NCI-H1436 treated with DMSO at 0.1 percent for 48 hours (cell line): Measurements from ENCODE around the gene KLHL29.

Source experiments
- DNase-seq: peaks from one replicate; lab custom pipeline; 2025; lab: John Stamatoyannopoulos, UW

The KLHL29 gene

DNA sequence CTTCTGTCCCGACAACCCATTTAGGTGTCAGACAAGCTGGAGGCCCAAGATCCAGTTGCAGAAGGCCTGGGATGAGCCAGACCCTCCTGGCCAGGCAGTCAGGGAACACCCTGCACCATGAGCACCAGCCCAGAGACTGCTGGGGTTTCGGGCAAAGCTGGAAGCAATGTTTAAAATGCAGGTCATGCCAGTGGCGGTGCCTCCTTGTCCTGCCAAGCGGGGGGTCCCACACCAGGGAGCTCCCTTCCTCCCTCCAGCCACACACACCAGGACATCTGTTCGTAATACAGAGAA is 311.7 kb downstream of the KLHL29 start:
- DNase-seq: no peak

DNA sequence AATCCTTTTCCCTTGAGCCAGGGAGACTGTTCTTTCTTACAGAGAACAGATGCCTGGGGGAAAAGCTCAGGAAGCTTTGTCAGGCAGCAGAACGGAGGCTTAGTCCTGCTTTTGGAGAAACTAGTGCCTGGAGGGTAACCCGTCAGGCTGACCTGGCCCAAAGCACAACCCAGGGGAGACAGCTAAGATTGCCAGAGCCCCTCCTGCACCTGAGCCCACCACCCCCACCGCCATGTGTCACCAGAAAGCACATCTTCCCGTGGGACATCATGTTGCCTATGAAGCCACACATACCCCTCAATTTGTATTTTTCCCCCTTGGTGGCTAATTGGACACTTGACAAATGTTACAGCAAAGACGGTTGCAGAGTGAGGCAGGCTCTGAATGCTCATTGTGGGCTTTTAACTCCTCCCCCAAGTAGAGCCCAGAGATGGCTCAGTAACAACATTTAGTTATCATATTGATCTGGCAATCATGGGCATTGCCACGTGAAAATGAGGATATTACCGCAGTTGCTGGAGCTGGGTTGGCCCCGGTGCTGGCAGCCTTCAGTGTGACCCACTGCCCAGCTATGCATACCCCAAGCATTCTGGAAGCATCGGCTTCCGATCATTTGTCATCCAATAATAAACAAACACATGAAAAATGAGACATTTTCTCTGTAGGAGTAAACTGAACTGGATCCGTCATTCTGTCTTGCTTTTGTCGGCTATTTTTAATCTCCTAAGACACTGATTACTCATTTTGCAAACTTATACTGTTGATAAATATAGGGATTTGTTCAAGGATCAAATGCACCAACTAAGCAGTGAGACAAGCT is 312.5 kb downstream of the KLHL29 start:
- no peak for DNase-seq

DNA sequence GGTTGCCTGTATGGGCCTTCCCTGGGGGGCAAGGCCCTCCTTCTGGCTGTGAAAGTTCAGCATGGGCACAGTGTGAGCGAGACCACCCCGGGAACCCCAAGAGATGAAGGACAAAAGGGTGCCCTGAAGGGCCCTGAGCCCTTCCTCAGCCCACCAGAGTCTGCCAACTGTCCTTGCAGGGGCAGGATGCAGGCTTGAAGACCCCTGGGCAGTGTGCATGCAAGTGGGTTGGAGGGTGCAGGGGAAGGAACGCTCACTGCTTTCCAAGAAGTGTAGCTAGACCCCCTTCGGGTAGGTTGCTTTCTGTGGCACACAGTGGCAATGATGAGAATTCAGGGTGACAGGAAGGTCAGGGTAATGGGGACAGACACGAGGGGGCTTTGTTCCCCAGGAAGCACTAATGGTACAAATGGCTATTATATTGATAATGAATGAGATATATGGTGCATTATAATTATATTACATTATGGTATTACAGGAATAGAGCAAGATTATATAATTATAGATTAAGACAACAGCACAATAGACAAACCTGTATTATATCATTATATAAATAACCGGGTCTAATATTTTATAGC is 313.2 kb downstream of the KLHL29 start:
- DNase-seq: no peak

DNA sequence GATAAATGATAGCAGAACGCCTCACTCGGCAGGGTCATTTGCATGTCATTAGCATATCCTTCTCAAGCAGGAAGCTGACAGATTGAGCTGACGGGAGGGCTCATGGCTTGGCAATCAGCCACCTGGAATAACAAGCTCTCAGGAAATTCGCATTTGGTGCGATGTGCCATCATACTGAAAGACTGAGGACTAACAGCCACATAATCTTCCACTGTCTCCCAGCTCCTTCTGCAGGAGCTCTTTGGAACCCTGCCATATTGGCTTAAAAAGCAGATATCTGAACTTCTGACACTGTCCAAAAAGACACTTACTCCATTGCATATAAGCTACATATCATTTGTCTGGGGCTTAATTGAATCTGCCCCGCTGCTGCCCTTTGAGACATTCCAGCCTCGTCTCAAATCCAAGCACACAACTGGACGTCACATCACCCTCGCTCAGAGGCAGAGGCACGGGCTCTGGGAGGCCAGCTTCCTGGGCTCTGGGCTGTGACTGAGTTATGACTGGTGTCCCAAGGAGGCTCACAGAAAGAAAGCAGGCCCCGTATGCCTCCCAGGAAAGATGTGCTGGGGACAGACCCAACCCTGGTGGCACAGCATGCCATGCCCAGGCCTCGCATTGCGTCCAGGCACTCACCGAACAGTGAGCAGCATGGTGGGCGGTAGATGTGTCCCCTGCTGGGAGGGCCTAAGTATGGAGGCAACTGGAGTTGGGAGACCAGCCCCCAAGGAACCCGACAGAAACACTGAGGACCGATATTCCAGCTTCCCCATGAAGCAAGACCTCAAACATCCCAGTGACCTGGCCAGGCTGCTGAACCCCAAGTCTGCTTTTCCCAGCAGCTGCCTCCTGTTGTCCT is 314.0 kb downstream of the KLHL29 start:
- DNase-seq: no peak

DNA sequence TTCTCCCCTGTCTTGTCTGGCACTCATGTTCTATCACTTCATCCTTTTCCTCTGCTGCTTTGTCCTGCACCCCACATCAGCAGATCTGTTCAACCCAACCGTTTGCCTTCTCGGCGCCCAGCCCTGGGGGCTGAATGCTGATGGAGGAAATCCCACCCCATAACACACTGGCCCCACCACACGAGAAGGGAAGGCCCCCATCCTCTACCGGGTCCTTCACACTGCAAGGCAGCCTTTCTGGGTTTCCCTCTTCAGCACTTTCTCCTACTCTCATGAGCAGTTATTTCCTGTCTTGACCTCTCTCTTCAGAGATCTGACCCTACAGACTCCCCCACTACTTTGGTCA is 314.6 kb downstream of the KLHL29 start:
- DNase-seq: no peak

DNA sequence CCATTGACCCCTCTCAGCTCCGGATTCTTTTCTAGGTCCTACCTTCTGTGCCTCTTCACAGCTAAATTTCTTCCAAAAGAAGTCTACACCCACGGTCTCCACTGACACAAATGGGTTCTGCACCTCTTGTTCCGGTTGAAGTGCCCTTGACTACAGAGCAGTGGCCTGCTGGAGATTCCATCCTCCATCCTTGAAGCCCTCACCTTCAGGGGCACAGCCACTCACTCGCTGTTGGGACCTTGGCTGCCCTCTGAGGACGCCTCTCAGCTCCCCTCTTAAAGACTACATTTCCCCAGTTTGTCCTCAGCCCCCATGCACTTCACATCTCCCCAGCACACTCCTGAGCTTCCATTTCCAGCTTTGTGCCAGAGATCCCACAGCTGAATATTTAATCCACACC is 315.6 kb downstream of the KLHL29 start:
- DNase-seq: no peak

DNA sequence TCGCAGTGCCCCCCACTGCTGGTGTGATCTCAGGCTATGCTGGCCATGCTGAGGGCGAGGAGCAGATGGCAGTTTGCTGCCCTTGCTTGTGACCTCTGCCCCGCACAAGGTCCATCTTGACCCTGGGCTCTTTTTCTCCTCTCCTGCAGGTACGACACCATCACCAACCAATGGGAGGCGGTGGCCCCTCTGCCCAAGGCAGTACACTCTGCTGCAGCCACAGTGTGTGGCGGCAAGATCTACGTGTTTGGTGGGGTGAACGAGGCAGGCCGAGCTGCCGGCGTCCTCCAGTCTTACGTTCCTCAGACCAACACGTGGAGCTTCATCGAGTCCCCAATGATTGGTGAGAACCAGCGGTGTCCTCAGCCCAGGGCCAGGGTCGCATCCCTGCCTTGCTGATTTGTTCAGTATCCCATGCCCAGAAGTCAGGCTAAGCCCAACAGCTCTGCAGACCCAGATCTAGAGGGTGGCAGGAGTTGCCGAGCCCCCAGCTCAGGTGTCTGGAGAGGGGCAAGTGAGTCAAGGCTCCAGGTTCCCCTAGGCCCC is 318.1 kb downstream of the KLHL29 start:
- no peak for DNase-seq

DNA sequence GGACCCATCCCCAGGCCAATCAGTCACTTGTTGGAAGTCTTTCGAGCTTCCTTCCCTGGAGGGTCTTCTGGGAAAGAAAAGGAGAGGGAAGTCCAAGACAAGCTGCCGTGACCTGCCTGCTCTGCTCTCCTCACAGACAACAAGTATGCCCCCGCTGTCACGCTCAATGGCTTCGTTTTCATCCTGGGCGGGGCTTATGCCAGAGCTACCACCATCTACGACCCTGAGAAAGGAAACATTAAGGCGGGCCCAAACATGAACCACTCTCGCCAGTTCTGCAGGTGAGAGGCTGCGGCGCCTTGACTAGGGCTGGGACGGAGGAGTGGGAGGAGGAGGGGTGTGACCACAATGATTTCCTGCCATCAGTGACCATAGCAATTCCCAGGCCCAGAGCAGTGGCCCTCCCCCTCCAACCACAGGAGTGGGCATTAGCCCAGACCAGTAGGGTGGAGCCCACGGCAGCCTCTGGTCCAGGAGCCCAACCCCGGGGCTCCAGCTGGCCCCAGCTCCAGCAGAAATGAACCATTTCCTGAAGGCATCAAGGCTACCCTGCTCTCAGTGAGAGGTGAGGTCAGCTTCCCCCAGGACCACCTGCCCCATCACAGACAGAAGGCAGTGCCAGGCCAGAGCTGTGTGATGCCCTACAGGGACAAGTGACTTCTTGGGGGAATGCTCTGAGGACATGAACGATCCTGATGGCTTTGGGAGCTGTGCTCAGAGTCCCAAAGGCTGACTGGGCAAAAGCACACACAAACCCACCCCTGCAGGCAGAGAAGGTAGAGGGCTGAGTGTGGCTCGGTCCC is 318.8 kb downstream of the KLHL29 start:
- DNase-seq: no peak

DNA sequence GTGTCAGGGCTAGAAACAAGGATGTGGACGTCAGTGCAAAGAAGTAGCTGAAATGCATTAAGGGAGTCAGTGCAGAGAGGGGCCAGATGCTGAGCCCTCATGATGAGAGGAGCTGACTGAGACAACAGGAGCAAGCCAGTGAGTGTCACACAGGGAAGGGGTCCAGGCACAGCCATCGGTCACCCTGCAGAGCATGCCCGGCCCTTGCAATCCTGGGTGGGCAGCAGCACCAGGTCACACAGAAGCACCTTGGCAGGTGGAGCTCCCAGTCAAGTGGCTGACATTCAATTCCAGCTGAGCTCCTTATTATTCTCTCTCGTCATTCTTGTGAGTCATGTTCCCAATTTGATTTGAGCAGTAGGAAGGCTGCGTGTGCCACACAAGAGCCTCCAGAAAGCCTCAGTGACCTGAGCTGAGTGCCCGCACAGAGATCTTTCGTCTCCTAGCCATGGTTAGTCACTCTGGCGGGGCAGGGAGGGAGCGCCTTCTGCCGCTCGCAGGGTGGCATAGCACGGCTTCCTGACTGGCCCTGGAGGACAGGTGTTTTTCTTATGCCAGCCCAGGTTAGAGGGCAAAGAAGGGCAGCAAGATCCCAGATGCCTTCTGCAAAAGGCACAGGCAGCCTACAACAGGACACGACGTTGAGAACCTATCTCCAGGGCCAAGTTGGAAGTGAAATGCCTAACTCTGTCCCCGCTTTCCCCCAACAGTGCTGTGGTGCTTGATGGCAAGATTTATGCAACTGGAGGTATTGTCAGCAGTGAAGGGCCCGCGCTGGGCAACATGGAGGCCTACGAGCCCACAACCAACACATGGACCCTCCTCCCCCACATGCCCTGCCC is 321.0 kb downstream of the KLHL29 start:
- no peak for DNase-seq

DNA sequence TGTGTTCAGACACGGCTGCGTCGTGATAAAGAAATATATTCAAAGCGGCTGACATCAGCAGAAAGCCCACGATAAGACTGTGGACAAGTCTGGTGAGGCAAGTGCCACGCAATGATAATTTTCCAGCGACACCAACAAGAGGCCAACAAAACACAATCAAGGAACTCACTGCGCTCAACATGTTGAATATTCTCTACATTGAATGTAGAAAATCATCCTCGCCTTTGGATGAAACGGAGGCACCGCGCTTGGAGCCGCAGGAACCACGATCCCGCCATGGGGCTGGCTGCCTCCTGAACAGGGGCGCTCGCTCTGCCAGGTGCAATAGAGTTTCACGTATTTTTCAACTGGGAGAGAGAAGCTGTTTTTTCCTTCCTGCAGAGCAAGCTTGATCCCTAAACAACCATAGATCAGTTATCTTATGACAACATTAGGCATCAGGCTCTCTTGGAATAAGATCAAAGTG is 321.7 kb downstream of the KLHL29 start:
- no peak for DNase-seq

DNA sequence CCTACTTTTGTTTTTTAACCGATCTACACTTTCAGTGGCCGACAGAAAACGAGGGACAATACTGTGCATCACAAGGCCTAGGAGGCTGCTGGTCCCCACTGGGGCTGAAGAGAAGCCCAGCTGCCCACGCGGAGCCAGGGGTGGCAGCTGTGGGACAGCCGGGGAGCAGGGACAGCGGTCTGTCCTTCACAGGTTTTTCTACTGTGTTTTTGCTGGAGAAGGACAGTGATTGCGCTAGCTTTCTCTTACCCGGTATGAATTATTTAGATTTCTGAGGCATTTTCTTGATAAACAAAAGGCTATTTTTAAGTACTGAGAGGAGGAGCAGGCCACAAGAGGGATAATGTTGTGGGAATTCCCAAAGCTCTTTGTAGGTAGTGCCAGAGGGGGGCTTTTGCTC is 322.1 kb downstream of the KLHL29 start:
- no peak for DNase-seq

DNA sequence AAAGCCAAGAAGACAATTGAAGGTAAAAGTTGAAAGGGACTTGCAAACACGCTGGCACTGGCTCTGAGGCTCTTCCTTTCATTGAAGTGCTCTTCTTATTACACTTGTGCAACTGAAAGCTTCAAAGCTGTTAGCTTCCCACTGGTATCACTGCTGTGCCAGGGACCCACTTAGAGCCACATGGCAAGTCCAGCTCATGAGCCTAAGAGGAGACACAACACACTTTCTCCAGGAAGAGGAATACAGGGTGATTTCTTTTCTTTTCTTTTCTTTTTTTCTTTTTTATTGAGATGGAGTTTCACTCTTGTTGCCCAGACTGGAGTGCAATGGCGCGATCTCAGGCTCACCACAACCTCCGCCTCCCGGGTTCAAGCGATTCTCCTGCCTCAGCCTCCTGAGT is 323.8 kb downstream of the KLHL29 start:
- no peak for DNase-seq

DNA sequence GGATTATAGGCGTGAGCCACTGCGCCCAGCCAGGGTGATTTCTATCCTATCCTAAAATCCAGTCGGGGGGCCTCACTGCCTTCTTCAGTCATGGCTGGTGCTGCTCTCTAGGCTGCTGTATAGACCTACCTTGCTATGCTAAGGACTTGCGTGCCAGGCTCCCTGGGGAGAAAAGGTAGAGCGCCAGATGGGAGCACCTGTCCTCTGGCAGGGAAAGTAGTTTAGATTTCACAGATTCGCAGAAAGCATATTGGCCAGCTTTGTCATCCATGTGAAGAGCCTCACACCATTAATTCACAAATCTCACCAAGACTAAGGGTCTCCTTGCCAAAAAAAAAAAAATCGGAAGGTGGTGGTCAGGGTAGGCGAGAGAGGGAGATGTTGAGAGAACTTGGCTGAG is 324.3 kb downstream of the KLHL29 start:
- no peak for DNase-seq

DNA sequence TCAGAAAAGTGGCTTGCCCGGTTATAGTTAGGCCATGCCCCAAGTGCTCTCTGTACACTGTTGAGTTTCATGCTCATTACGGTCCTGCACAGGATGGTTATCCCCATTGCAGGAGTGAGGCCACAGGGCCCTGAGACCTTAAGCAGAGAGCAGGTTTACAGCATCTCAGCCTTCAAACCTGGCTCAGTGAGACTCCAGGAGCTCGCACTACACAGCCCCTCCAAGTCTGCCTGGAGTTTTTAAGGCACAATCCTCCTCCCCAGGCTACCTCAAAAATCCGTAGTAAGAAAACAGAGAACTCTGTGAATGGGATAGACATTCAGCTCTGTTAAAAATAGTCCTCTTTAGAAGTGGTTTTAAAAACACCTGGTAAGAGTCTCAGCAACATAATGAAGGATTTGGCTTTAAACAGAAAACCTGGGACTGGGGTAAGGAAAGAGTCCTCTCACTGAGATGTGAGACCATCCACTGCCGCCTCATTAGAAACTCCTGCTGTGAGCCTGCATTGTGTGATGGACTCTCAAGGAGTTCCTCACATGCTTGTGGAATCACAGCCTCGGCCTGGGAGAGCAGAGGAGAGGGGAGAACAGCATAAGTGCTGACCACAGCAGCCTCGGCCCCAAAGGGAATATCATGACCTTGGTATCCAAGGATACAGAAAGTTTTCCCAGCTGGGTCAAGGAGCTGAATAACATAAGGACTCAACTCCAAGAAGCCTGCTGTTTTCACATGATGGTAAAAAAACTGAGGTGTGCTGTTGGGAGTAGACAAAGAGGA is 327.2 kb downstream of the KLHL29 start:
- no peak for DNase-seq

DNA sequence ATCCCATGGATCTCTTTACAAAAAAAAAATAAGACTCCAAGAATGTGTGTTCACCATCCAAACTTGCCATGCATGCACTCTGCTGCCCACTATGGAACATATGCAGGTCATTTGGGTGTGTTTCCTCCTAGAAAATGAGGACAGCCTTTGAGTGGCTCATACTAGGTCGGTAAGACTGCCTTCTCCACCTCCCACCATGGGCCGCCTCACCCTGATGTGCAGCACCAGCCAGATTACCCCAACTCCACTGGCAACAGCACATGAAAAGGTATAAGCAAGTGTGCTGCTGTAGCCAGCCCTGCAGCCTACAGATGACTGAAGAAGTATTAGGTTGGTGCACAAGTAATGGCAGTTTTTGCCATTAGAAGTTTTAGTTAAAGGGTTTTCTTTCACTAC is 327.8 kb downstream of the KLHL29 start:
- no peak for DNase-seq

DNA sequence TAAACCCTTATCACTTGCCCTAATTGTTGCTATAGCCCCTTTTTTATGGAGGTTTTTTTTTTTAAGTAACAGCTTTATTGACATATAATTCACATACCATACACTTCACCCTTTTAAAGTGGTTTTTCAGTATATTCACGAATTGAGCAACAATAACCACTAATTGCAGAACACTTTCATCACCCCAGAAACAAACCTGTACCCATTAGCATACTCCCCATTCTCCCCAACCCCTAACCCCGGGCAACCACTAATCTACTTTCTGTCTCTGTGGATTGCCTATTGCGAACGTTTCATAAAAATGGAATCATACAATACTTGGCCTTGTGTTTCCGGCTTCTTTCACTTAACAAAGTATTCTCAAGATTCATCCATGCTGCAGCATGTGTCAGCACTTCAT is 328.4 kb downstream of the KLHL29 start:
- no peak for DNase-seq

DNA sequence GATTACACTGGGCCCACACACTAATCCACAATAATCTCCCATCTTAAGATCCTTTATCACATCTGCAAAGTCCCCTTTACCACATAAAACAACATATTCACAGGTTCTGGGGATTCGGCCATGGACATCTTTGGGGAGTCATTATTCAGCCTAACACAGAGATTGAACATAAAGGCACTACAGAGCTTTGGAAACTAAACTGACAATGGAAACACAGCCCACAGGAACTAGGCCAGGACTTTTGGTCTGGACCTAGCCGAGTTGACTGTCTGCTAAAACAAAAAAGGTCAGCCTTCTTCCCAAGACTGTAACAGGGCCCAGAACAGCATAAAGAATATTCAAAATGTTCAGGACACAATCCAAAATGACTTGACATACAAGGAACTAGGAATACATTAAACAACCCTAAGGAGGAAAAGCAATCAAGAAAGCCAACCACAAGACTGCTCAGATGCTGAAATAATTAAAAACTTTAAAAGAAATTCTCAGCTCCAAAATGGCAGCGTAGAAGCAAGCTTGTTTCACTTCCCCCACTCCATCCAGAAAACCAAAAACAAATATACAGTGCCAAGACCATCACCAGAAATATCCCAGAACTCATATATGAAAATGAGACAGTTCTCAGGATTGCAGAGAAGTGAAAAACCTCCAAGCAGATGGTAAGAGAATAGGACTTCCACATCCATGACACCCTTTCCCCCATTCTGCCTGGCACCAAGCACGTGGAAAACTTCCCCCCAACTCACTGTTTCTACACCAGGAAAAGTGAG is 334.1 kb downstream of the KLHL29 start:
- no peak for DNase-seq

DNA sequence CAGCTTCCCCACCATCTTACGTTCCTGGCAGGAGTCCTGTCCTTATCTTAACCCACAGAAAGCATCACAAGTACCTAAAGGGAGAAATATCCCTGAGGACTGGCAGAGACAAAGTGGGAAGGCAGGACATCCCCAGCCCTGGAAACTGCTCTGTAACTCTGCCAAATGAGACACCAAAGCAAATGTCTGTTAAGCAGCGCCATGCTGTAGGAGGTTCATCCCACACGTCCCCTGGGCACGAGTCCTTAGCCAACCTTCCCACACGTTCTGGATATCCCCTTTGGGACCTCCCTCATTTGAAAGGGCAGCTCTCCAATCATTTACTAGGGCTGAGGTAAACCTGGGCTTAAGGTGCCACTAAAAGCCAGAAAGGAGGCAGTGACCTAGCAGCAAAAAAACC is 334.7 kb downstream of the KLHL29 start:
- no peak for DNase-seq

DNA sequence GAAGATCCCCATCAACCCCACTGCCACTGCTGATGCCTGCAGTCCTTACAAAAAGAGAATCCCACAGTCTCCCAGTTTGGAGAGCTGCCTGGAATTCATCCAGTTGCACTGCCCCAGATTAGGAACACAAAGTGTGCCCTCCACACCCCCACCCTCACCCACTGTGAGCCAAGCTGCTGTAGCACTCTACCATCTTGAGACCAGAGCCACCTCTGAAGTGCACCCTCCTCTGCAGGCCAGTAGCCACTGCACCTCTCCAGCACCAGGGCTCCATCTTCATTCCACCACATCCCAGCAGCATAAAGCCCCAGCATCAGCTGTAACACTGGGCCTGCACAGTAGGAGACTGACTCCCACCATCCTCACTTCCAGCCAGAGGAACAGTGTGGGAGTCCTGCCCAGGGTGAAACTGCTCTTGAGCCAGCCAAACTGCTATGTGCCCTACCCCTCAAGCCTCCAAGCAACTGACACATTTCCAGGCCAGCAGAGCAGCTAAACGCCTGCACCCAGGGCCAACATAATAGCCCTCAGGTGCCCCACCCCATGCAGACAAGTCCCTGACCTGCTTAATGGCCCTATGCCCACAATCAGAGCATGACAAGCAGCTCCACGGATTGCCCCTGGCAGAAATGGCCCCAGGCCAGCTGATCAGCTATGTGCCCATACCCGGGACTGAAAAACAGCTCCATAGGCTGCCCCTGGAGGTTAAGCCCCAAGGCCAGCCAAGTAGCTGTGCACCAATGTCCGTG is 335.9 kb downstream of the KLHL29 start:
- DNase-seq: no peak
